HEK293T (cell line): ENCODE data around the gene STX16.

Experiments
- PKNOX1 ChIP-seq: fragments of 450-650 bp; IDR thresholded peaks from 2 replicates; pipeline ENCODE4 v1.6.1; 2016
- SP1 ChIP-seq: fragments of 450-650 bp; IDR thresholded peaks from 2 replicates; pipeline ENCODE4 v1.6.1; 2017

- TF ChIP-seq PKNOX1: no peak
- TF ChIP-seq SP1: no peak
These were observed 40.8 kb upstream of the STX16 start for GRCh38 chr20:58610071-58610800.
